ENCODE measurements around the gene DNA2. TPM values are rescaled to one million over a fixed set of nuclear protein-coding genes. Genes with fewer than 3 reads are reported as not detected.

Gene DNA2
- total RNA-seq, 1 experiment from 2014 or later: 29.0 TPM

- no peaks in the 10 kb centered on the region for H3K27me3 ChIP-seq (ENCODE audit: control insufficient read depth, insufficient read depth, low read length)
- no peak for DNase-seq (ENCODE audit: low read depth, low spot score)
- H3K4me3 ChIP-seq (ENCODE audit: low read depth in 2 of 2, low read length in 2 of 2): peak overlapping the region; percentile 76 to 97
- H3K9me3 ChIP-seq (ENCODE audit: control insufficient read depth, insufficient read depth, low read depth, low read length): no peaks in the 10 kb centered on the region
- in situ Hi-C loops (cut with HindIII; ENCODE audit: low pct_unique_long_range_greater_than_20kb, low sequenced_read_pairs): no loop called here
- BruUV-seq (replicated peaks): TSS peak; percentile 83
- no peak for ATAC-seq
- H3K36me3 ChIP-seq (ENCODE audit: control insufficient read depth, insufficient read depth, low read length): peaks cover 7% of the 10 kb centered on the region
- POLR2A ChIA-PET: interaction anchor here (0.5 to 1.0 kb wide), 2 partner anchors 89 to 252 kb away, joined by 3 to 4 read pairs; partner anchors contain the start of gene TET1
- intact Hi-C loops (cut with micrococcal nuclease; ENCODE audit: unreplicated experiment): no loop called here
- TF ChIP-seq SIN3A (IDR thresholded peaks at IDR 0.05; ENCODE audit: borderline replicate concordance, insufficient read depth, low read depth, low read length): no peak
- no peak for TF ChIP-seq TCF7L2 (IDR thresholded peaks at IDR 0.05; ENCODE audit: low read depth, low read length)
- TF ChIP-seq POLR2AphosphoS5 (IDR thresholded peaks at IDR 0.05; ENCODE audit: low read depth, low read length): no peak
- peaks cover 10% of the 10 kb centered on the region; the same call in 1 of the 2 replicates for H3K4me1 ChIP-seq (ENCODE audit: control insufficient read depth, insufficient read depth, low read length)
- CTCF ChIA-PET: no interaction called here
- H3K27ac ChIP-seq (ENCODE audit: low read length): peak overlapping the region; percentile 96
Measured at GRCh38 chr10:68471063-68471585, 649 bp downstream of the DNA2 start.

DNA sequence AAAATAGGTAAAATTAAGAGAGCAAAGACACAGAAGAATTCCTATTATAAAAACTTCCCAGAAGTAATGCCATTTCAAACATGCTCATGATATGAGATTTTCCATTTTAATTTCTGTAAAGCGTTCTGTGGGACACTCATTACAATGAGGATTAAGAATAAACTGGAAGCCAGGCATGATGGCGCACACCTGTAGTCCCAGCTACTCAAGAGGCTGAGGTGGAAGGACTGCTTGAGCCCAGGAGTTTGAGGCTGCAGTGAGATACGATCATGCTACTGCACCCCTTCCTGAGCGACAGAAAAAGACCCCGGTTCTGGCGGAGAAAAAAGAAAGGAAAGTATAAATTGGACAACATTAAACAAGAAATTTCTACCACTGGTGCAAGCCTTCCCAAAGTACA lies 1.5 kb downstream of the DNA2 start:
- peak overlapping the region; percentile 76 to 97 for H3K4me3 ChIP-seq (ENCODE audit: low read depth in 2 of 2, low read length in 2 of 2)
- ATAC-seq (no peak), DNase-seq (ENCODE audit: low read depth, low spot score) (no peak)
- ChIA-PET CTCF (no interaction called here), POLR2A (no interaction called here)
- intact Hi-C loops (cut with micrococcal nuclease; ENCODE audit: unreplicated experiment) (no loop called here), in situ Hi-C loops (cut with HindIII; ENCODE audit: low pct_unique_long_range_greater_than_20kb, low sequenced_read_pairs) (no loop called here)
- TF ChIP-seq, protein P1, sequence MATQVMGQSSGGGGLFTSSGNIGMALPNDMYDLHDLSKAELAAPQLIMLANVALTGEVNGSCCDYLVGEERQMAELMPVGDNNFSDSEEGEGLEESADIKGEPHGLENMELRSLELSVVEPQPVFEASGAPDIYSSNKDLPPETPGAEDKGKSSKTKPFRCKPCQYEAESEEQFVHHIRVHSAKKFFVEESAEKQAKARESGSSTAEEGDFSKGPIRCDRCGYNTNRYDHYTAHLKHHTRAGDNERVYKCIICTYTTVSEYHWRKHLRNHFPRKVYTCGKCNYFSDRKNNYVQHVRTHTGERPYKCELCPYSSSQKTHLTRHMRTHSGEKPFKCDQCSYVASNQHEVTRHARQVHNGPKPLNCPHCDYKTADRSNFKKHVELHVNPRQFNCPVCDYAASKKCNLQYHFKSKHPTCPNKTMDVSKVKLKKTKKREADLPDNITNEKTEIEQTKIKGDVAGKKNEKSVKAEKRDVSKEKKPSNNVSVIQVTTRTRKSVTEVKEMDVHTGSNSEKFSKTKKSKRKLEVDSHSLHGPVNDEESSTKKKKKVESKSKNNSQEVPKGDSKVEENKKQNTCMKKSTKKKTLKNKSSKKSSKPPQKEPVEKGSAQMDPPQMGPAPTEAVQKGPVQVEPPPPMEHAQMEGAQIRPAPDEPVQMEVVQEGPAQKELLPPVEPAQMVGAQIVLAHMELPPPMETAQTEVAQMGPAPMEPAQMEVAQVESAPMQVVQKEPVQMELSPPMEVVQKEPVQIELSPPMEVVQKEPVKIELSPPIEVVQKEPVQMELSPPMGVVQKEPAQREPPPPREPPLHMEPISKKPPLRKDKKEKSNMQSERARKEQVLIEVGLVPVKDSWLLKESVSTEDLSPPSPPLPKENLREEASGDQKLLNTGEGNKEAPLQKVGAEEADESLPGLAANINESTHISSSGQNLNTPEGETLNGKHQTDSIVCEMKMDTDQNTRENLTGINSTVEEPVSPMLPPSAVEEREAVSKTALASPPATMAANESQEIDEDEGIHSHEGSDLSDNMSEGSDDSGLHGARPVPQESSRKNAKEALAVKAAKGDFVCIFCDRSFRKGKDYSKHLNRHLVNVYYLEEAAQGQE (IDR thresholded peaks at IDR 0.05; ENCODE audit: insufficient read depth in 1 of 2, low read depth in 2 of 2, low read length in 1 of 2): no peak
- TF ChIP-seq POLR2AphosphoS5 (IDR thresholded peaks at IDR 0.05; ENCODE audit: low read depth, low read length): no peak
- TF ChIP-seq TCF7L2 (IDR thresholded peaks at IDR 0.05; ENCODE audit: low read depth, low read length): no peak
- no peak for TF ChIP-seq CTCF (IDR thresholded peaks at IDR 0.05)
- no peak for TF ChIP-seq SIN3A (IDR thresholded peaks at IDR 0.05; ENCODE audit: borderline replicate concordance, insufficient read depth, low read depth, low read length)
- H3K27ac ChIP-seq (ENCODE audit: low read length): peak overlapping the region; percentile 96
- BruUV-seq (replicated peaks): no TSS peak
- H3K27me3 ChIP-seq (ENCODE audit: control insufficient read depth, insufficient read depth, low read length): no peaks in the 10 kb centered on the region
- peaks cover 10% of the 10 kb centered on the region; the same call in 1 of the 2 replicates for H3K4me1 ChIP-seq (ENCODE audit: control insufficient read depth, insufficient read depth, low read length)
- H3K9me3 ChIP-seq (ENCODE audit: control insufficient read depth, insufficient read depth, low read depth, low read length): no peaks in the 10 kb centered on the region
- H3K36me3 ChIP-seq (ENCODE audit: control insufficient read depth, insufficient read depth, low read length): peaks cover 12% of the 10 kb centered on the region

- Histone ChIP-seq H3K9me3 (ENCODE audit: control insufficient read depth, insufficient read depth, low read depth, low read length) (no peaks in the 10 kb centered on the region), H3K27me3 (ENCODE audit: control insufficient read depth, insufficient read depth, low read length) (no peaks in the 10 kb centered on the region), H3K27ac (ENCODE audit: low read length) (peak overlapping the region; percentile 96; the same call in 1 of the 2 replicates), H3K36me3 (ENCODE audit: control insufficient read depth, insufficient read depth, low read length) (peaks cover 13% of the 10 kb centered on the region), H3K4me3 (ENCODE audit: low read depth in 2 of 2, low read length in 2 of 2) (peak overlapping the region; percentile 76 to 97; a peak in 3 of 4 replicates), H3K4me1 (ENCODE audit: control insufficient read depth, insufficient read depth, low read length) (peaks cover 10% of the 10 kb centered on the region; the same call in 1 of the 2 replicates)
- POLR2A ChIA-PET: no interaction called here
- in situ Hi-C loops (cut with HindIII; ENCODE audit: low pct_unique_long_range_greater_than_20kb, low sequenced_read_pairs) (no loop called here), intact Hi-C loops (cut with micrococcal nuclease; ENCODE audit: unreplicated experiment) (no loop called here)
- no TSS peak for BruUV-seq (replicated peaks)
- CTCF ChIA-PET: no interaction called here
- no peak for ATAC-seq
- TF ChIP-seq CTCF (IDR thresholded peaks at IDR 0.05): no peak
- TF ChIP-seq, protein P1 (IDR thresholded peaks at IDR 0.05; ENCODE audit: insufficient read depth in 1 of 2, low read depth in 2 of 2, low read length in 1 of 2): no peak
- no peak for TF ChIP-seq SIN3A (IDR thresholded peaks at IDR 0.05; ENCODE audit: borderline replicate concordance, insufficient read depth, low read depth, low read length)
- no peak for TF ChIP-seq POLR2AphosphoS5 (IDR thresholded peaks at IDR 0.05; ENCODE audit: low read depth, low read length)
- no peak for TF ChIP-seq TCF7L2 (IDR thresholded peaks at IDR 0.05; ENCODE audit: low read depth, low read length)
- no peak for DNase-seq (ENCODE audit: low read depth, low spot score)
Measured at GRCh38 chr10:68469838-68470237, 1.9 kb downstream of the DNA2 start.
